ENCODE data around the gene MYO9A.

The MYO9A gene

DNA sequence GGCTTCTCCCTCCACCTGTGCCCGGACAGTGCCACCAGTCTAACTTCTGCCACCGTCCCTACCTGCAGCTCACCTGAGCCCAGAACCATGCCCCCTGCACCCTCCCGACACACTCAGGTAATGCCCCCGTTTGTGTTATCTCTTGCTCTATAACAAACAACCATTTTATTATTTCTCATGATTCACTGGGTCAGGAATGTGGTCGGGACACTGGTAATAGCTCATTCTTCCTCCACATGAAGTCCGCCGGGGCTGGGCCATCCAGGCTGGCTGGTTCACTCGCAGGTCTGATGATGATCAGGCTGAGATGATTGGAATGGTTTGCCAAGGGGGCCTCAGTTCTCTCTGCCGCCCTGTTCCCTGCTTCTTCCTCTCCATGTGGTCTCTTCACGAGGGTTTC is 327.9 kb downstream of the MYO9A start:
- H3K27ac ChIP-seq = no peak overlapping the region
- TF ChIP-seq, protein P1, sequence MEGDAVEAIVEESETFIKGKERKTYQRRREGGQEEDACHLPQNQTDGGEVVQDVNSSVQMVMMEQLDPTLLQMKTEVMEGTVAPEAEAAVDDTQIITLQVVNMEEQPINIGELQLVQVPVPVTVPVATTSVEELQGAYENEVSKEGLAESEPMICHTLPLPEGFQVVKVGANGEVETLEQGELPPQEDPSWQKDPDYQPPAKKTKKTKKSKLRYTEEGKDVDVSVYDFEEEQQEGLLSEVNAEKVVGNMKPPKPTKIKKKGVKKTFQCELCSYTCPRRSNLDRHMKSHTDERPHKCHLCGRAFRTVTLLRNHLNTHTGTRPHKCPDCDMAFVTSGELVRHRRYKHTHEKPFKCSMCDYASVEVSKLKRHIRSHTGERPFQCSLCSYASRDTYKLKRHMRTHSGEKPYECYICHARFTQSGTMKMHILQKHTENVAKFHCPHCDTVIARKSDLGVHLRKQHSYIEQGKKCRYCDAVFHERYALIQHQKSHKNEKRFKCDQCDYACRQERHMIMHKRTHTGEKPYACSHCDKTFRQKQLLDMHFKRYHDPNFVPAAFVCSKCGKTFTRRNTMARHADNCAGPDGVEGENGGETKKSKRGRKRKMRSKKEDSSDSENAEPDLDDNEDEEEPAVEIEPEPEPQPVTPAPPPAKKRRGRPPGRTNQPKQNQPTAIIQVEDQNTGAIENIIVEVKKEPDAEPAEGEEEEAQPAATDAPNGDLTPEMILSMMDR (conservative IDR thresholded peaks at IDR 0.05) = no peak
- no peak for TF ChIP-seq ZFX (IDR thresholded peaks at IDR 0.05)

DNA sequence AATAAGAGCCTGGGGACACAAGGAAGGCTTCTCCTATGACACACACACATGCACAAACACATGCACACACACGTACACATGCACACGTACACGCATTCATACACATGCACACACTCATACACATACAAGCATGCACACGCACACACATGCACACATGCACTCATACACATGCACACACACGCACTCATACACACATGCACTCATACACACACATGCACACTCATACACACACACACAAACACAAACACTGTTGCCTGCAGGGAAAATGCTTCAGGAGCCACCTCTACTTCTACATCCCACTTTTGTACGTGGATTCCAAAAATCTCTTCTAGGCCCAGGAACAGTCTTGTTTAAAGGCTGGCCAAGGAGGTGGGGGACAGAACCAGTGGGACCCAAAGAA is 328.3 kb downstream of the MYO9A start:
- H3K27ac ChIP-seq = no peak overlapping the region
- no peak for TF ChIP-seq ZFX (IDR thresholded peaks at IDR 0.05)

DNA sequence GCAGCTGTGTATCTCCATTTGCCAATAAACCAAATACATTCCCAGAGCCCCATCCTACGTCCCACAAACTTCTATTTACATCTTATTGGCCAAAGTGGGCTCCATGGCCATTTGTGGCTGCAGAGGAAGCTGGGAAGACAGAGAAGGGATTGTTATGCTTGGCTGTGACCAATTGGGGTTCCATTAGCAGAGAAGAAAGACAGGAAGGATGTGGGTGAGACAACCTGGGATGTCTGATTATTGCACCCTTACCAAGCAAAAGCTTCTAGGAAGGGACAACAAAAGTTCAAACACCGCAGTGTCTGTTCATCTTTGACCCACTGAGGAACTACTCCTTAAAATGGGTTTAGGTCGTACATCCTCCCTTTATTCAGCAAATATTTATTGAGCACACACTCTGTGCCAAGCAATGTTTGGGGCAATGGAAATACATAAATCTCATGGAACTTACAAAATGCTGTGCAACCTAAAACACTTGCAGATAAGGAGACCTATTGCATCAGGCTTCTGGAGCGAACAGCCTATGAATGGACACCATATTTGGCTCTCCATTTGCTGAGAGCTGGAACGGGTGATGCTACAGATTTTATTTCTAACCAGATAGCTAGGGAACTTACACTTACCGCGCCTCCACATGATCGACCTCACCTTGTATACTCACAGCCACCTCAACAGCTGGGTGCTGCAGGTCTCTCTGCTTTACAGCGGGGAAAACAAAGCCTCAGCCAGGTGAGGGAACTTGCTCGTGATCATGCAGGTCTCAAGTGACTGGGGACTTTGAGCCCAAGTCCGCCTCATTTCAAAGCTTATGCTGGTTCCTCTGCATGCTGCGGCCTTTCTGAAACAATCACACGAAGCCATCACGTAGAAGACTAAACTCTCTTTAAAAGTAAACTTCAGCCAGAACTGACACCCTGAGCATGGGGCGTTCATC is 329.0 kb downstream of the MYO9A start:
- TF ChIP-seq ZFX (IDR thresholded peaks at IDR 0.05) = no peak
- TF ChIP-seq, protein P1 (conservative IDR thresholded peaks at IDR 0.05) = no peak
- no peak overlapping the region for H3K27ac ChIP-seq

DNA sequence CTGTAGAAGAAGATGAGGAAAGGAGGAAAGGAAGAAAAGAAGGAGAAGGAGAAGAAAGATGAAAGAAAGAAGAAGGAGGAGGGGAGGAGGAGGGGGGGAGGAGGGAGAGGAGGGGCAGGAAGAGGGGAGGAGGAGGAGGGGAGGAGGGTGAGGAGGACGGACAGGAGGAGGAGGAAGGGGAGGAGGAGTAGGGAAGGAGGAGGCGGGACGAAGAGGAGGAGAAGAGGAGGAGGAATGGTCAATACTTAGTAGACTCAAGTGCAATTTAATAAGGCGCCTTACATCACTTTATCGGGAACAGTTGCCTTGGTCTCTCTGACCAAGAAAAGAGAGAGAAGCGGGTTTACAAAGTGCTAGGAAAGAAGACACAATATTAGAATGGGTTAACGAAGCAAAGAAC is 331.3 kb downstream of the MYO9A start:
- TF ChIP-seq ZFX (IDR thresholded peaks at IDR 0.05) = no peak
- H3K27ac ChIP-seq = no peak overlapping the region

DNA sequence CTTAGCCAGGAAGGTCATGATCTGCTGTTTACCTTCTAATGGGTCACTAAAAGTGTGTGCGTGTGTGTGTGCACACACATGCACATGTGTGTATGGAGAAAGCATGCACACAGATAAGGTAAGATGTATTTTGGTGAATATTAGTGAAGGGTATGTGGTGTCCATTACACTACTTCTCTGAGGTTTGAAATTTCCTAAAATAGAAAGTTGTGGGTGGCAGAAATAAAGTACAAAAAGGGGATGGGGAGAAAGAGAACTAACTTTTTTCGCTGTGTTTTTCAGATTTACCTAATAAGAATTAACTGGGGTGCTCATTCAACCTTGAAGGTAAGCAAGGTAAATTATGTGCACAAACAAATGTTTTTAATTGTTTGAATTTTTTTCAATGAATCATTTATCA is 332.0 kb downstream of the MYO9A start:
- no peak overlapping the region for H3K27ac ChIP-seq
- TF ChIP-seq ZFX (IDR thresholded peaks at IDR 0.05) = no peak
- TF ChIP-seq, protein P1 (conservative IDR thresholded peaks at IDR 0.05) = no peak

DNA sequence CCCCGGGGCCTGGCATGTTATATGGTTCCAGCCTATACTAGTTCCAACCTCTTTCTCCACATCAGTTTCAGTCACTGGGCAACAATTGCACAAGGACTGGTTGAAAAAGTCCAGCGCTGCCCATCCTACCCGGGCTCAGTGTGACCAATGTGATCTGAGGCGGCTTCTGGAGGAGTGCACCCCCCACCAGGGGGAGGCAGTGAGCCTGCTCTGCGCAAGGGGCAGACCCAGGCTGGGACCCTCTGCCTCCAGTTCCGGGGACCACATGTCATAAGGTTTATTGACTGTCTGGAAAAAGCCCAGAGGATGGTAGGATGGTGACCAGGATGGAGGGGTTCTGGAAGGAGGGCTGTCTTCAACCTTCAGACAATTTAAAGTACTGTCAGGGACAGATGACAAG is 333.2 kb downstream of the MYO9A start:
- TF ChIP-seq ZFX (IDR thresholded peaks at IDR 0.05) = no peak
- TF ChIP-seq, protein P1 (conservative IDR thresholded peaks at IDR 0.05) = peak; percentile 73
- H3K27ac ChIP-seq = no peak overlapping the region

DNA sequence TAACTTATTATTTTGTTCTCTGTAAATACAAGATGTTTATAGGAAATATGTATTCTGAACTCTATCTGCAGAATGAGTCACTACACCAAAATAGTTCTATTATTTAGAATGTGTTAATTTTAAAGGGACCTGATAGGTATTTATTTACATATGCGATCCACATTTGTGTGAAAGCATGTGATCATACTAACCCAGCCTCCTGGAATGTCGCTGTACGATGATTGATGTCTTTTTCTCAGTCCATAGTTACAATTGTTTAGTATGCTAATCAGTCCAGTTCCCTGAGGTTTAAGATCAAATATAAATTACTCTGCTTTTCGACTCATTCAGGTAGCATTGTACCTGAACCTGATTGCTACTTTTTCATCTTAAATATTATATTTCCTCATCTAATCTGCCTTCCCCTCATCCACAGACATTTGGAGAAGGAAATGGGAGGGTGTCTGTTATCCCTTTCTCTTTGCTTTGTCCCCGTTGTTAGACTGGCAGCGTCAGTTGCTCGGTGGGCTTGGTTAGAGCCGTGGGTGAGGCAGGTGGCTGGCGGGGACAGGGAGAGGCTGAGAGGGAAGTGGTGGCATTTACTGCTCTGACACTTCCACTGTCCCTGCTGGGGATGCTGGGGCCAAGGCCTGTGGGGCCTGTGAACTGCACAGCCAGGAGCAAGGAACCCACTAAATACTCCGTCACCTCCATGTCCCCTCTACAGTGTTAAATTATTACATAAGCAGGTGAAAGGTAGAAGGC is 335.4 kb downstream of the MYO9A start:
- no peak overlapping the region for H3K27ac ChIP-seq
- TF ChIP-seq, protein P1 (conservative IDR thresholded peaks at IDR 0.05) = no peak
- TF ChIP-seq ZFX (IDR thresholded peaks at IDR 0.05) = no peak

DNA sequence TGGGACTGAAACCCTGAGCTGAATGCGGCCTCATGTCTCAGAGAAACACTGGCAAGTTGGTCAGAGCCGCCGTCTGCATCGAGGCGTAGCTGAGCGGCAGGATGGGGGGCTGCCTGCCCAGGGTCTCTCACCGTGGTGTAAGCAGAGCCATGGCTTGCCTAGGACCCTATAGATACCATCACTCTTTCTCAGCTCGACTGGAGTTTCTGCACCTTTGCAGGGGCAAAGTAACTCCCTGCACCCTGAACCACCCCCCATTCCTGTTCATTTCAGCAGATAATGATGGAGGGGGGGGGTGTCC is 336.0 kb downstream of the MYO9A start:
- no peak overlapping the region for H3K27ac ChIP-seq
- TF ChIP-seq, protein P1 (conservative IDR thresholded peaks at IDR 0.05) = no peak
- no peak for TF ChIP-seq ZFX (IDR thresholded peaks at IDR 0.05)
